ENCODE measurements around the gene RAB11B. TPM values are rescaled to one million over a fixed set of nuclear protein-coding genes. Genes with fewer than 3 reads are reported as not detected.

The RAB11B gene
- total RNA-seq, 1 experiment from 2014 or later = 29.7 TPM

GRCh38 chr19:8397271-8397670 is 7.1 kb downstream of the RAB11B start:
- H3F3A ChIP-seq (ENCODE audit: low read length, unreplicated experiment) = no peaks in the 10 kb centered on the region
- no peaks in the 10 kb centered on the region for H3K9me2 ChIP-seq (replicated peaks; ENCODE audit: low read length)
- peaks cover 55% of the 10 kb centered on the region for H3K79me2 ChIP-seq (ENCODE audit: low read length)
- ChIA-PET POLR2A (ENCODE audit: unreplicated experiment) (no interaction called here), CTCF (no interaction called here)
- ATAC-seq = no peak
- intact Hi-C loops (cut with micrococcal nuclease) = no loop called here
- H3K4me2 ChIP-seq (ENCODE audit: low read length) = no peak overlapping the region
- H3K27me3 ChIP-seq (ENCODE audit: low read length) = no peaks in the 10 kb centered on the region
- no peak overlapping the region for H2AFZ ChIP-seq (ENCODE audit: low read length)
- peaks cover 36% of the 10 kb centered on the region for H4K20me1 ChIP-seq (ENCODE audit: low read length)
- H3K4me1 ChIP-seq (ENCODE audit: insufficient read depth, low read length) = peaks cover 9% of the 10 kb centered on the region
- H3K27ac ChIP-seq (ENCODE audit: low read length) = no peak overlapping the region
- H3K4me3 ChIP-seq (ENCODE audit: low read length) = no peak overlapping the region
- no peak for DNase-seq
- TF ChIP-seq EZH2 (IDR thresholded peaks at IDR 0.05; ENCODE audit: low read length, unreplicated experiment) = no peak
- no peak for TF ChIP-seq EZH2phosphoT487 (IDR thresholded peaks at IDR 0.05; ENCODE audit: borderline replicate concordance, low read length)
- no peak for TF ChIP-seq CTCF (conservative IDR thresholded peaks at IDR 0.05; ENCODE audit: low read depth, low read length)
- BruUV-seq (replicated peaks) = no TSS peak
- H3K9ac ChIP-seq (ENCODE audit: low read length) = no peak overlapping the region
- no peaks in the 10 kb centered on the region for H3K9me3 ChIP-seq (ENCODE audit: low read length)
- peaks cover 8% of the 10 kb centered on the region; the same call in 1 of the 2 replicates for H3K36me3 ChIP-seq (ENCODE audit: low read depth, low read length)

GRCh38 chr19:8397746-8398310 is 7.7 kb downstream of the RAB11B start:
- Histone ChIP-seq H3K4me2 (ENCODE audit: low read length) (no peak overlapping the region), H3K79me2 (ENCODE audit: low read length) (peaks cover 49% of the 10 kb centered on the region), H3K27ac (ENCODE audit: low read length) (no peak overlapping the region), H3F3A (ENCODE audit: low read length, unreplicated experiment) (no peaks in the 10 kb centered on the region), H3K36me3 (ENCODE audit: low read depth, low read length) (peaks cover 9% of the 10 kb centered on the region), H3K4me3 (ENCODE audit: low read length) (no peak overlapping the region), H3K9me3 (ENCODE audit: low read length) (no peaks in the 10 kb centered on the region), H2AFZ (ENCODE audit: low read length) (no peak overlapping the region), H3K4me1 (ENCODE audit: insufficient read depth, low read length) (peaks cover 9% of the 10 kb centered on the region), H3K27me3 (ENCODE audit: low read length) (no peaks in the 10 kb centered on the region), H3K9me2 (replicated peaks; ENCODE audit: low read length) (no peaks in the 10 kb centered on the region), H3K9ac (ENCODE audit: low read length) (no peak overlapping the region), H4K20me1 (ENCODE audit: low read length) (peaks cover 36% of the 10 kb centered on the region)
- no peak for DNase-seq
- TF ChIP-seq CTCF (conservative IDR thresholded peaks at IDR 0.05; ENCODE audit: low read depth, low read length) (no peak), EZH2 (IDR thresholded peaks at IDR 0.05; ENCODE audit: low read length, unreplicated experiment) (no peak)
- CTCF ChIA-PET = interaction anchor here (0.6 kb wide), 1 partner anchor 46 kb away, joined by 3 read pairs; no protein-coding TSS in a partner anchor
- no TSS peak for BruUV-seq (replicated peaks)
- POLR2A ChIA-PET (ENCODE audit: unreplicated experiment) = no interaction called here
- intact Hi-C loops (cut with micrococcal nuclease) = no loop called here
- ATAC-seq = no peak

- H3K9me3 ChIP-seq (ENCODE audit: low read length) = no peaks in the 10 kb centered on the region
- no peak overlapping the region for H3K9ac ChIP-seq (ENCODE audit: low read length)
- peaks cover 14% of the 10 kb centered on the region for H3K36me3 ChIP-seq (ENCODE audit: low read depth, low read length)
- H3K27ac ChIP-seq (ENCODE audit: low read length) = no peak overlapping the region
- H3K4me1 ChIP-seq (ENCODE audit: insufficient read depth, low read length) = peaks cover 9% of the 10 kb centered on the region
- H3K79me2 ChIP-seq (ENCODE audit: low read length) = peaks cover 44% of the 10 kb centered on the region
- no peak overlapping the region for H3K4me2 ChIP-seq (ENCODE audit: low read length)
- H2AFZ ChIP-seq (ENCODE audit: low read length) = no peak overlapping the region
- ATAC-seq = no peak
- POLR2A ChIA-PET (ENCODE audit: unreplicated experiment) = no interaction called here
- BruUV-seq (replicated peaks) = no TSS peak
- DNase-seq = no peak
- intact Hi-C loops (cut with micrococcal nuclease) = no loop called here
- H4K20me1 ChIP-seq (ENCODE audit: low read length) = peaks cover 31% of the 10 kb centered on the region
- H3K27me3 ChIP-seq (ENCODE audit: low read length) = no peaks in the 10 kb centered on the region
- CTCF ChIA-PET = interaction anchor here (0.6 kb wide), 1 partner anchor 47 kb away, joined by 3 read pairs; no protein-coding TSS in a partner anchor
- no peaks in the 10 kb centered on the region for H3F3A ChIP-seq (ENCODE audit: low read length, unreplicated experiment)
- no peak overlapping the region for H3K4me3 ChIP-seq (ENCODE audit: low read length)
- H3K9me2 ChIP-seq (replicated peaks; ENCODE audit: low read length) = no peaks in the 10 kb centered on the region
- no peak for TF ChIP-seq EZH2 (IDR thresholded peaks at IDR 0.05; ENCODE audit: low read length, unreplicated experiment)
Measured at GRCh38 chr19:8398311-8398771, 8.2 kb downstream of the RAB11B start.

Measured in PC-3 (cell line).